H9 (cell line): Measurements from ENCODE around the gene DYNC1I2. TPM values are rescaled to one million over a fixed set of nuclear protein-coding genes. Genes with fewer than 3 reads are reported as not detected.

Experiments
- DNase-seq: peaks from one replicate; pipeline ENCODE4 v3.0.0-alpha.2; 2017
- H2AFZ ChIP-seq: one replicate; pipeline ENCODE4 v1.6.1; 2013; ENCODE audit warnings: mild to moderate bottlenecking, low read length, control low read depth, moderate library complexity
- H2AK5ac ChIP-seq: 2 replicates; pipeline ENCODE4 v1.6.1; 2013; ENCODE audit warnings: low read length, control low read depth, mixed read lengths; ENCODE audit not compliant: insufficient read length
- H2BK120ac ChIP-seq: one replicate; pipeline ENCODE4 v1.6.1; 2013; ENCODE audit warnings: low read depth, mild to moderate bottlenecking, low read length, control low read depth, inconsistent platforms; ENCODE audit not compliant: poor library complexity, severe bottlenecking
- H2BK12ac ChIP-seq: 2 replicates; pipeline ENCODE4 v1.6.1; 2013; ENCODE audit warnings: low read length, control low read depth, mixed read lengths, low read depth; ENCODE audit not compliant: insufficient read length
- H2BK15ac ChIP-seq: 2 replicates; pipeline ENCODE4 v1.6.1; 2013; ENCODE audit warnings: low read depth, low read length, control low read depth
- H2BK20ac ChIP-seq: one replicate; pipeline ENCODE4 v1.6.1; 2013; ENCODE audit warnings: low read depth, mild to moderate bottlenecking, low read length, control low read depth, inconsistent platforms; ENCODE audit not compliant: poor library complexity, severe bottlenecking
- H2BK5ac ChIP-seq: 2 replicates; pipeline ENCODE4 v1.6.1; 2013; ENCODE audit warnings: low read length, control low read depth, mixed read lengths; ENCODE audit not compliant: insufficient read length
- H3K14ac ChIP-seq: 2 replicates; pipeline ENCODE4 v1.6.1; 2013; ENCODE audit warnings: low read length, control low read depth; ENCODE audit not compliant: insufficient read depth
- H3K18ac ChIP-seq: 2 replicates; pipeline ENCODE4 v1.6.1; 2013; ENCODE audit warnings: low read depth, mild to moderate bottlenecking, mixed read lengths, low read length, control low read depth; ENCODE audit not compliant: insufficient read length
- H3K23ac ChIP-seq: 2 replicates; pipeline ENCODE4 v1.6.1; 2013; ENCODE audit warnings: low read length, control low read depth, mixed read lengths, low read depth; ENCODE audit not compliant: insufficient read length
- H3K23me2 ChIP-seq: 2 replicates; pipeline ENCODE4 v1.6.1; 2013; ENCODE audit warnings: low read depth, mild to moderate bottlenecking, mixed read lengths, low read length, control low read depth; ENCODE audit not compliant: insufficient read length, poor library complexity, severe bottlenecking
- H3K27ac ChIP-seq: 2 replicates; pipeline ENCODE4 v1.5.1; 2013; ENCODE audit warnings: low read length, control low read depth, mixed read lengths, low read depth; ENCODE audit not compliant: insufficient read length
- H3K27me3 ChIP-seq: 2 replicates; pipeline ENCODE4 v1.6.1; 2013; ENCODE audit warnings: low read length, control low read depth, inconsistent platforms; ENCODE audit not compliant: insufficient read depth
- H3K4ac ChIP-seq: 2 replicates; pipeline ENCODE4 v1.6.1; 2013; ENCODE audit warnings: low read depth, mild to moderate bottlenecking, control low read depth, inconsistent platforms, low read length, moderate library complexity
- H3K4me1 ChIP-seq: 2 replicates; pipeline ENCODE4 v1.6.1; 2013; ENCODE audit warnings: low read length, control low read depth, inconsistent platforms; ENCODE audit not compliant: insufficient read depth
- H3K4me2 ChIP-seq: 2 replicates; pipeline ENCODE4 v1.6.1; 2013; ENCODE audit warnings: low read length, control low read depth, mixed read lengths; ENCODE audit not compliant: insufficient read length, insufficient read depth
- H3K56ac ChIP-seq: 2 replicates; pipeline ENCODE4 v1.6.1; 2013; ENCODE audit warnings: low read depth, mild to moderate bottlenecking, mixed read lengths, low read length, control low read depth; ENCODE audit not compliant: insufficient read length
- H3K79me1 ChIP-seq: 2 replicates; pipeline ENCODE4 v1.6.1; 2013; ENCODE audit warnings: low read depth, mild to moderate bottlenecking, moderate library complexity, low read length, control low read depth, inconsistent platforms; ENCODE audit not compliant: insufficient read depth, poor library complexity, severe bottlenecking
- H3K79me2 ChIP-seq: 2 replicates; pipeline ENCODE4 v1.6.1; 2013; ENCODE audit warnings: low read length, control low read depth, inconsistent platforms; ENCODE audit not compliant: insufficient read depth
- H3K9ac ChIP-seq: 2 replicates; pipeline ENCODE4 v1.6.1; 2013; ENCODE audit warnings: low read length, control low read depth, mixed read lengths; ENCODE audit not compliant: insufficient read length; ENCODE audit errors: extremely low read depth
- H3K9me3 ChIP-seq: one replicate; pipeline ENCODE4 v1.6.1; 2013; ENCODE audit warnings: low read depth, low read length, inconsistent platforms; ENCODE audit not compliant: control insufficient read depth
- H3T11ph ChIP-seq: one replicate; pipeline ENCODE4 v1.6.1; 2013; ENCODE audit warnings: mild to moderate bottlenecking, low read length, control low read depth, inconsistent platforms
- H4K20me1 ChIP-seq: one replicate; pipeline ENCODE4 v1.6.1; 2013; ENCODE audit not compliant: control insufficient read depth, insufficient read length, insufficient read depth
- H4K5ac ChIP-seq: 2 replicates; pipeline ENCODE4 v1.6.1; 2013; ENCODE audit warnings: low read depth, mild to moderate bottlenecking, mixed read lengths, low read length, control low read depth; ENCODE audit not compliant: insufficient read length
- H4K8ac ChIP-seq: replicated peaks from 2 replicates; pipeline ENCODE4 v1.6.1; 2013; ENCODE audit warnings: low read length, control low read depth, mixed read lengths, low read depth; ENCODE audit not compliant: insufficient read length
- H4K91ac ChIP-seq: 2 replicates; pipeline ENCODE4 v1.6.1; 2013; ENCODE audit warnings: low read depth, mild to moderate bottlenecking, moderate library complexity, mixed read lengths, low read length, control low read depth; ENCODE audit not compliant: insufficient read length
- H3K27ac Mint-ChIP-seq, 3 experiments: 2 replicates in 2 of 3; 3 replicates in 1 of 3; pipeline ENCODE4 v1.8.0; 2020 to 2021; ENCODE audit warnings: mixed read lengths in 3 of 3, mild to moderate bottlenecking in 1 of 3, moderate library complexity in 1 of 3
- H3K27me3 Mint-ChIP-seq: 2 replicates; pipeline ENCODE4 v1.8.0; 2021; ENCODE audit warnings: low read depth, mild to moderate bottlenecking, moderate library complexity, mixed read lengths
- H3K36me3 Mint-ChIP-seq, 3 experiments: 2 replicates in 2 of 3; 3 replicates in 1 of 3; pipeline ENCODE4 v1.8.0; 2020 to 2021; ENCODE audit warnings: low read depth in 3 of 3, mixed read lengths in 3 of 3; ENCODE audit not compliant: insufficient read depth in 1 of 3
- H3K4me1 Mint-ChIP-seq, 2 experiments: 2 replicates each; pipeline ENCODE4 v1.8.0; 2020; ENCODE audit warnings: mixed read lengths in 2 of 2
- H3K4me3 Mint-ChIP-seq, 2 experiments: 2 replicates in 1 of 2; 3 replicates in 1 of 2; pipeline ENCODE4 v1.8.0; 2020 to 2021; ENCODE audit warnings: mild to moderate bottlenecking in 2 of 2, mixed read lengths in 2 of 2, moderate library complexity in 1 of 2
- H3K9me3 Mint-ChIP-seq, 2 experiments: 2 replicates in 1 of 2; 3 replicates in 1 of 2; pipeline ENCODE4 v1.8.0; 2020; ENCODE audit warnings: mild to moderate bottlenecking in 2 of 2, mixed read lengths in 2 of 2, moderate library complexity in 1 of 2
- CTCF ChIP-seq: fragments of 200-600 bp; sonication (generic); conservative IDR thresholded peaks from 3 replicates; pipeline ENCODE4 v1.8.0; 2021; ENCODE audit warnings: antibody characterized with exemption, mild to moderate bottlenecking
- WGBS: extraction: QIAGEN DNeasy Blood & Tissue Kit; methylation state at CpG from one replicate; pipeline ENCODE4 v1.1.7; 2013; ENCODE audit warnings: missing lambda C conversion rate, low lambda C conversion rate, mixed read lengths; ENCODE audit not compliant: insufficient read length; ENCODE audit errors: extremely low coverage; 5-methylcytosine and 5-hydroxymethylcytosine counted together
- total RNA-seq: library from RNA; stranded (reverse); gene quantifications from 2 replicates; pipeline ENCODE4 v1.2.1, GENCODE V29; 2021

DYNC1I2 gene
- total RNA-seq, 1 experiment from 2014 or later: 73.4 TPM

- Histone ChIP-seq H3K4ac (no peak overlapping the region), H3K27ac (no peak overlapping the region), H3K56ac (no peak overlapping the region), H2BK12ac (no peak overlapping the region), H3K79me1 (no peaks in the 10 kb centered on the region), H3K9ac (no peak overlapping the region), H3K27me3 (no peaks in the 10 kb centered on the region), H2AFZ (no peak overlapping the region), H3K9me3 (no peaks in the 10 kb centered on the region), H3K14ac (no peak overlapping the region), H3K4me1 (no peaks in the 10 kb centered on the region), H3K4me2 (no peak overlapping the region), H4K20me1 (no peaks in the 10 kb centered on the region), H2BK20ac (no peak overlapping the region), H2BK120ac (no peak overlapping the region), H2BK15ac (no peak overlapping the region), H3K23me2 (no peaks in the 10 kb centered on the region), H3K18ac (no peak overlapping the region), H2BK5ac (no peak overlapping the region), H3K79me2 (no peaks in the 10 kb centered on the region), H4K91ac (no peak overlapping the region), H2AK5ac (no peak overlapping the region), H3K23ac (no peak overlapping the region), H4K5ac (no peak overlapping the region), H4K8ac (no peak overlapping the region), H3T11ph (no peak overlapping the region)
- H3K27ac Mint-ChIP-seq: no peak overlapping the region
- WGBS: no CpG with 5 or more reads among the region's 2 CpGs
- H3K36me3 Mint-ChIP-seq: peaks cover 0 to 9% (median 0%) of the 10 kb centered on the region in 3 experiments; a peak in 2 of 7 replicates
- H3K4me1 Mint-ChIP-seq: no peaks in the 10 kb centered on the region
- no peaks in the 10 kb centered on the region for H3K27me3 Mint-ChIP-seq
- no peak overlapping the region for H3K4me3 Mint-ChIP-seq
- no peaks in the 10 kb centered on the region for H3K9me3 Mint-ChIP-seq
- no peak for TF ChIP-seq CTCF
- DNase-seq: no peak
These were observed 24.8 kb downstream of the DYNC1I2 start for GRCh38 chr2:171712051-171712450.
